GM23338 (cell line): Measurements from ENCODE around the gene CUBN. TPM values are rescaled to one million over a fixed set of nuclear protein-coding genes. Genes with fewer than 3 reads are reported as not detected.

Source experiments
- ATAC-seq: fragments of 200-7000 bp; cut with Tn5 transposase; 3 replicates; pipeline ENCODE4 v1.9.1; 2020
- DNase-seq: peaks from one replicate; pipeline ENCODE4 v3.0.0-alpha.2; 2015; ENCODE audit warnings: low spot score
- H2AFZ ChIP-seq: fragments of 200-600 bp; sonication (generic); 2 replicates; pipeline ENCODE4 v1.8.0; 2016; ENCODE audit warnings: antibody characterized with exemption, mild to moderate bottlenecking, moderate library complexity
- H3F3A ChIP-seq: fragments of 200-600 bp; sonication (generic); replicated peaks from 2 replicates; pipeline ENCODE4 v1.8.0; 2017; ENCODE audit warnings: antibody characterized with exemption, mixed run types, low read depth
- H3K27ac ChIP-seq: fragments of 200-600 bp; sonication (generic); 2 replicates; pipeline ENCODE4 v1.6.1; 2016; ENCODE audit warnings: low read depth
- H3K27me3 ChIP-seq: fragments of 200-600 bp; sonication (generic); 2 replicates; pipeline ENCODE4 v1.8.0; 2016; ENCODE audit warnings: mild to moderate bottlenecking, mixed run types, moderate library complexity; ENCODE audit not compliant: insufficient read depth
- H3K36me3 ChIP-seq: fragments of 200-600 bp; sonication (generic); 2 replicates; pipeline ENCODE4 v1.8.0; 2016; ENCODE audit warnings: mild to moderate bottlenecking; ENCODE audit not compliant: insufficient read depth
- H3K4me1 ChIP-seq: fragments of 200-600 bp; sonication (generic); 2 replicates; pipeline ENCODE4 v1.8.0; 2016; ENCODE audit warnings: mild to moderate bottlenecking, moderate library complexity; ENCODE audit not compliant: insufficient read depth
- H3K4me2 ChIP-seq: fragments of 200-600 bp; sonication (generic); 2 replicates; pipeline ENCODE4 v1.7.1; 2017; ENCODE audit warnings: mixed run types
- H3K4me3 ChIP-seq: fragments of 200-600 bp; sonication (generic); 2 replicates; pipeline ENCODE4 v1.6.1; 2016; ENCODE audit warnings: mixed run types
- H3K79me2 ChIP-seq: fragments of 200-600 bp; sonication (generic); replicated peaks from 2 replicates; pipeline ENCODE4 v1.8.0; 2017; ENCODE audit warnings: mild to moderate bottlenecking; ENCODE audit not compliant: insufficient read depth
- H3K9me2 ChIP-seq: fragments of 200-600 bp; sonication (generic); 2 replicates; pipeline ENCODE4 v1.8.0; 2017; ENCODE audit not compliant: insufficient read depth
- H4K20me1 ChIP-seq: fragments of 200-600 bp; sonication (generic); replicated peaks from 2 replicates; pipeline ENCODE4 v1.8.0; 2017; ENCODE audit warnings: mild to moderate bottlenecking; ENCODE audit not compliant: insufficient read depth
- H3K27ac Mint-ChIP-seq: 2 replicates; pipeline ENCODE4 v1.8.0; 2020; ENCODE audit warnings: inconsistent platforms, mild to moderate bottlenecking, moderate library complexity, mixed read lengths
- H3K27me3 Mint-ChIP-seq: 3 replicates; pipeline ENCODE4 v1.8.0; 2022; ENCODE audit warnings: low read depth, mild to moderate bottlenecking, moderate library complexity, mixed read lengths, inconsistent platforms; ENCODE audit not compliant: insufficient read depth, poor library complexity
- H3K36me3 Mint-ChIP-seq: 3 replicates; pipeline ENCODE4 v1.8.0; 2021; ENCODE audit warnings: low read depth, mild to moderate bottlenecking, inconsistent platforms, moderate library complexity, mixed read lengths
- H3K4me1 Mint-ChIP-seq: 3 replicates; pipeline ENCODE4 v1.8.0; 2020; ENCODE audit warnings: mild to moderate bottlenecking, inconsistent platforms, mixed read lengths
- H3K4me3 Mint-ChIP-seq: 3 replicates; pipeline ENCODE4 v1.8.0; 2021; ENCODE audit warnings: moderate library complexity, mild to moderate bottlenecking, inconsistent platforms, mixed read lengths
- H3K9me3 Mint-ChIP-seq: 3 replicates; pipeline ENCODE4 v1.8.0; 2020; ENCODE audit warnings: moderate library complexity, mild to moderate bottlenecking, inconsistent platforms, mixed read lengths
- CREB1 ChIP-seq: fragments of 250-450 bp; sonication (Bioruptor Pico); IDR thresholded peaks from 2 replicates; pipeline ENCODE4 v1.5.0; 2020; ENCODE audit warnings: low read depth, mild to moderate bottlenecking, moderate library complexity
- ETS1 ChIP-seq: IDR thresholded peaks from 2 replicates; pipeline ENCODE4 v1.6.1; 2016; ENCODE audit warnings: antibody characterized with exemption
- EZH2 ChIP-seq: fragments of 200-600 bp; sonication (generic); IDR thresholded peaks from one replicate; pipeline ENCODE4 v1.8.0; 2017; ENCODE audit warnings: antibody characterized with exemption, mild to moderate bottlenecking, low read depth; ENCODE audit not compliant: unreplicated experiment
- EZH2phosphoT487 ChIP-seq: fragments of 200-600 bp; sonication (generic); IDR thresholded peaks from one replicate; pipeline ENCODE4 v1.8.1; 2018; ENCODE audit warnings: antibody characterized with exemption; ENCODE audit not compliant: unreplicated experiment
- JUNB ChIP-seq: IDR thresholded peaks from one replicate; pipeline ENCODE4 v1.6.1; 2016; ENCODE audit warnings: antibody characterized with exemption; ENCODE audit not compliant: unreplicated experiment
- POLR2AphosphoS5 ChIP-seq: IDR thresholded peaks from 2 replicates; pipeline ENCODE4 v1.6.1; 2016; ENCODE audit warnings: antibody characterized with exemption, low read depth
- REST ChIP-seq: IDR thresholded peaks from one replicate; pipeline ENCODE4 v1.6.1; 2018; ENCODE audit warnings: antibody characterized with exemption; ENCODE audit not compliant: unreplicated experiment
- STAT1 ChIP-seq: IDR thresholded peaks from one replicate; pipeline ENCODE4 v1.6.1; 2016; ENCODE audit warnings: antibody characterized with exemption; ENCODE audit not compliant: unreplicated experiment
- ZNF114 ChIP-seq: fragments of 250-450 bp; sonication (Bioruptor Pico); IDR thresholded peaks from 2 replicates; pipeline ENCODE4 v1.5.0; 2020; ENCODE audit warnings: mild to moderate bottlenecking, moderate library complexity
- ZNF331 ChIP-seq: fragments of 250-450 bp; sonication (Bioruptor Pico); IDR thresholded peaks from 2 replicates; pipeline ENCODE4 v1.5.0; 2020; ENCODE audit warnings: low read depth, mild to moderate bottlenecking, moderate library complexity
- polyA plus RNA-seq: library from polyadenylated mRNA; unstranded; fragments of >200 nt; fragmentation: Nextera tagmentation; extraction: Ambion mirVana; gene quantifications from 2 replicates; pipeline ENCODE4 v1.2.1, GENCODE V29; 2016
- total RNA-seq: library from RNA; depleted of rRNA; stranded (reverse); fragments of >200 nt; shearing (Covaris generic); gene quantifications from 2 replicates; pipeline ENCODE4 v1.2.3, GENCODE V29; 2014
- TF ChIP-seq, protein P1 (sequence below): fragments of 250-450 bp; sonication (Bioruptor Pico); IDR thresholded peaks from 2 replicates; pipeline ENCODE4 v1.5.0; 2020; ENCODE audit warnings: mild to moderate bottlenecking, moderate library complexity
- TF ChIP-seq, protein P2 (sequence below), 2 experiments: fragments of 200-600 bp in 1 of 2; sonication (generic) in 1 of 2; conservative IDR thresholded peaks; 2 replicates each; pipeline versions ENCODE4 v1.5.1 to v1.6.1; 2016 to 2017; ENCODE audit warnings: antibody characterized with exemption in 2 of 2, low read depth in 2 of 2, mild to moderate bottlenecking in 2 of 2, moderate library complexity in 1 of 2

The CUBN gene
- total and polyA plus RNA-seq, 2 experiments from 2014 or later: 0.06 to 1.8 TPM

GRCh38 chr10:16942381-16943078, 187.1 kb downstream of the CUBN start (continued):
- no peak for TF ChIP-seq REST
- no peak for TF ChIP-seq EZH2phosphoT487
- no peak for TF ChIP-seq CREB1
- TF ChIP-seq EZH2: no peak

DNA sequence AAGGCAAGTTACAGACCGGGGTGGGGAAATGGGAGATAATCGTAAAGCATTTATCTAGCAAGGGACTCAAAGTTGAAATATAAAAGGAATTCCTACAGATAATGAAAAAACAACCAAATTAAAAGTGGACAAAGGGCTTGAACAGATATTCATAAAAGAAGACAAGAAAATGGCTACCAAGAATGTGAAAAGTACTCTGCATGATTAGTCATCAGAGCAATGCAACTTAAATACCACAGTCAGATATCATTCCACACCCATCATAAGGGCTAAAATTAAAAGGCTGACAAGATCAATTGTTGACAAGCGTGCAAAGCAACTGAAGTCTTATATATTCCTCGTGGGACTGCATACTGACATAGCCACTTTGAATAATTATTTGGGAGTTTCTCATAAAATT, 187.7 kb downstream of the CUBN start:
- Mint-ChIP-seq H3K4me3 (no peak overlapping the region), H3K27me3 (no peaks in the 10 kb centered on the region), H3K4me1 (peaks cover 8% of the 10 kb centered on the region), H3K27ac (no peak overlapping the region), H3K36me3 (no peaks in the 10 kb centered on the region), H3K9me3 (no peaks in the 10 kb centered on the region)
- Histone ChIP-seq H3K4me2 (no peak overlapping the region), H3K36me3 (no peaks in the 10 kb centered on the region), H3F3A (no peaks in the 10 kb centered on the region), H3K4me1 (0 out of 2 replicates have a peak, but pooled peaks cover 4% of the 10 kb centered on the region), H4K20me1 (no peaks in the 10 kb centered on the region), H3K27ac (no peak overlapping the region), H3K27me3 (no peaks in the 10 kb centered on the region), H3K9me2 (no peaks in the 10 kb centered on the region; the same call in 1 of the 2 replicates), H2AFZ (no peak overlapping the region), H3K4me3 (no peak overlapping the region), H3K79me2 (no peaks in the 10 kb centered on the region)
- ATAC-seq (no peak), DNase-seq (no peak)
- TF ChIP-seq EZH2: no peak
- TF ChIP-seq EZH2phosphoT487: no peak
- TF ChIP-seq ZNF331: no peak
- no peak for TF ChIP-seq JUNB
- no peak for TF ChIP-seq POLR2AphosphoS5
- no peak for TF ChIP-seq ZNF114 (CRISPR knock-in tag)
- no peak for TF ChIP-seq ETS1
- no peak for TF ChIP-seq STAT1
- TF ChIP-seq CREB1: no peak
- TF ChIP-seq, protein P1, sequence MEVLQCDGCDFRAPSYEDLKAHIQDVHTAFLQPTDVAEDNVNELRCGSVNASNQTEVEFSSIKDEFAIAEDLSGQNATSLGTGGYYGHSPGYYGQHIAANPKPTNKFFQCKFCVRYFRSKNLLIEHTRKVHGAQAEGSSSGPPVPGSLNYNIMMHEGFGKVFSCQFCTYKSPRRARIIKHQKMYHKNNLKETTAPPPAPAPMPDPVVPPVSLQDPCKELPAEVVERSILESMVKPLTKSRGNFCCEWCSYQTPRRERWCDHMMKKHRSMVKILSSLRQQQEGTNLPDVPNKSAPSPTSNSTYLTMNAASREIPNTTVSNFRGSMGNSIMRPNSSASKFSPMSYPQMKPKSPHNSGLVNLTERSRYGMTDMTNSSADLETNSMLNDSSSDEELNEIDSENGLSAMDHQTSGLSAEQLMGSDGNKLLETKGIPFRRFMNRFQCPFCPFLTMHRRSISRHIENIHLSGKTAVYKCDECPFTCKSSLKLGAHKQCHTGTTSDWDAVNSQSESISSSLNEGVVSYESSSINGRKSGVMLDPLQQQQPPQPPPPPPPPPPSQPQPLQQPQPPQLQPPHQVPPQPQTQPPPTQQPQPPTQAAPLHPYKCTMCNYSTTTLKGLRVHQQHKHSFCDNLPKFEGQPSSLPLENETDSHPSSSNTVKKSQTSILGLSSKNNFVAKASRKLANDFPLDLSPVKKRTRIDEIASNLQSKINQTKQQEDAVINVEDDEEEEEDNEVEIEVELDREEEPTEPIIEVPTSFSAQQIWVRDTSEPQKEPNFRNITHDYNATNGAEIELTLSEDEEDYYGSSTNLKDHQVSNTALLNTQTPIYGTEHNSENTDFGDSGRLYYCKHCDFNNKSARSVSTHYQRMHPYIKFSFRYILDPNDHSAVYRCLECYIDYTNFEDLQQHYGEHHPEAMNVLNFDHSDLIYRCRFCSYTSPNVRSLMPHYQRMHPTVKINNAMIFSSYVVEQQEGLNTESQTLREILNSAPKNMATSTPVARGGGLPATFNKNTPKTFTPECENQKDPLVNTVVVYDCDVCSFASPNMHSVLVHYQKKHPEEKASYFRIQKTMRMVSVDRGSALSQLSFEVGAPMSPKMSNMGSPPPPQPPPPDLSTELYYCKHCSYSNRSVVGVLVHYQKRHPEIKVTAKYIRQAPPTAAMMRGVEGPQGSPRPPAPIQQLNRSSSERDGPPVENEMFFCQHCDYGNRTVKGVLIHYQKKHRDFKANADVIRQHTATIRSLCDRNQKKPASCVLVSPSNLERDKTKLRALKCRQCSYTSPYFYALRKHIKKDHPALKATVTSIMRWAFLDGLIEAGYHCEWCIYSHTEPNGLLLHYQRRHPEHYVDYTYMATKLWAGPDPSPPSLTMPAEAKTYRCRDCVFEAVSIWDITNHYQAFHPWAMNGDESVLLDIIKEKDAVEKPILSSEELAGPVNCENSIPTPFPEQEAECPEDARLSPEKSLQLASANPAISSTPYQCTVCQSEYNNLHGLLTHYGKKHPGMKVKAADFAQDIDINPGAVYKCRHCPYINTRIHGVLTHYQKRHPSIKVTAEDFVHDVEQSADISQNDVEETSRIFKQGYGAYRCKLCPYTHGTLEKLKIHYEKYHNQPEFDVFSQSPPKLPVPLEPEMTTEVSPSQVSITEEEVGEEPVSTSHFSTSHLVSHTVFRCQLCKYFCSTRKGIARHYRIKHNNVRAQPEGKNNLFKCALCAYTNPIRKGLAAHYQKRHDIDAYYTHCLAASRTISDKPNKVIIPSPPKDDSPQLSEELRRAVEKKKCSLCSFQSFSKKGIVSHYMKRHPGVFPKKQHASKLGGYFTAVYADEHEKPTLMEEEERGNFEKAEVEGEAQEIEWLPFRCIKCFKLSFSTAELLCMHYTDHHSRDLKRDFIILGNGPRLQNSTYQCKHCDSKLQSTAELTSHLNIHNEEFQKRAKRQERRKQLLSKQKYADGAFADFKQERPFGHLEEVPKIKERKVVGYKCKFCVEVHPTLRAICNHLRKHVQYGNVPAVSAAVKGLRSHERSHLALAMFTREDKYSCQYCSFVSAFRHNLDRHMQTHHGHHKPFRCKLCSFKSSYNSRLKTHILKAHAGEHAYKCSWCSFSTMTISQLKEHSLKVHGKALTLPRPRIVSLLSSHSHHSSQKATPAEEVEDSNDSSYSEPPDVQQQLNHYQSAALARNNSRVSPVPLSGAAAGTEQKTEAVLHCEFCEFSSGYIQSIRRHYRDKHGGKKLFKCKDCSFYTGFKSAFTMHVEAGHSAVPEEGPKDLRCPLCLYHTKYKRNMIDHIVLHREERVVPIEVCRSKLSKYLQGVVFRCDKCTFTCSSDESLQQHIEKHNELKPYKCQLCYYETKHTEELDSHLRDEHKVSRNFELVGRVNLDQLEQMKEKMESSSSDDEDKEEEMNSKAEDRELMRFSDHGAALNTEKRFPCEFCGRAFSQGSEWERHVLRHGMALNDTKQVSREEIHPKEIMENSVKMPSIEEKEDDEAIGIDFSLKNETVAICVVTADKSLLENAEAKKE (CRISPR knock-in tag): no peak
- TF ChIP-seq, protein P2, sequence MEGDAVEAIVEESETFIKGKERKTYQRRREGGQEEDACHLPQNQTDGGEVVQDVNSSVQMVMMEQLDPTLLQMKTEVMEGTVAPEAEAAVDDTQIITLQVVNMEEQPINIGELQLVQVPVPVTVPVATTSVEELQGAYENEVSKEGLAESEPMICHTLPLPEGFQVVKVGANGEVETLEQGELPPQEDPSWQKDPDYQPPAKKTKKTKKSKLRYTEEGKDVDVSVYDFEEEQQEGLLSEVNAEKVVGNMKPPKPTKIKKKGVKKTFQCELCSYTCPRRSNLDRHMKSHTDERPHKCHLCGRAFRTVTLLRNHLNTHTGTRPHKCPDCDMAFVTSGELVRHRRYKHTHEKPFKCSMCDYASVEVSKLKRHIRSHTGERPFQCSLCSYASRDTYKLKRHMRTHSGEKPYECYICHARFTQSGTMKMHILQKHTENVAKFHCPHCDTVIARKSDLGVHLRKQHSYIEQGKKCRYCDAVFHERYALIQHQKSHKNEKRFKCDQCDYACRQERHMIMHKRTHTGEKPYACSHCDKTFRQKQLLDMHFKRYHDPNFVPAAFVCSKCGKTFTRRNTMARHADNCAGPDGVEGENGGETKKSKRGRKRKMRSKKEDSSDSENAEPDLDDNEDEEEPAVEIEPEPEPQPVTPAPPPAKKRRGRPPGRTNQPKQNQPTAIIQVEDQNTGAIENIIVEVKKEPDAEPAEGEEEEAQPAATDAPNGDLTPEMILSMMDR (conservative IDR thresholded peaks at IDR 0.05; ENCODE audit: low read depth in 2 of 2): no peak
